Keratinocyte (primary cell): ENCODE data around the gene ADGRG4. TPM values are rescaled to one million over a fixed set of nuclear protein-coding genes. Genes with fewer than 3 reads are reported as not detected.
"Not testable (repeated sequence)": the region's sequence is repeated elsewhere in the genome, so short reads cannot be mapped to it uniquely, and the experiment has no call there.

Experiments used
- DNase-seq: peaks from one replicate; pipeline ENCODE4 v3.0.0-alpha.2; 2011; ENCODE audit warnings: low read depth, missing footprints, low spot score
- FAIRE-seq: peaks from 2 replicates; lab custom pipeline; 2011; peaks lifted over from hg19 to GRCh38; lab: Jason Lieb, UNC
- H2AFZ ChIP-seq: 2 replicates; pipeline ENCODE4 v1.6.0; 2012; ENCODE audit warnings: low read length, control low read depth, inconsistent platforms; ENCODE audit not compliant: control insufficient read depth
- H3K27ac ChIP-seq: 2 replicates; pipeline ENCODE4 v1.5.1; 2011; ENCODE audit warnings: low read length; ENCODE audit not compliant: control insufficient read depth, insufficient read depth
- H3K27me3 ChIP-seq: 3 replicates; pipeline ENCODE4 v1.6.0; 2011; ENCODE audit warnings: low read length; ENCODE audit not compliant: control insufficient read depth, insufficient read depth; ENCODE audit errors: extremely low read depth
- H3K36me3 ChIP-seq, 2 experiments: 2 replicates in 1 of 2; 3 replicates in 1 of 2; pipeline ENCODE4 v1.5.1; 2011; ENCODE audit warnings: low read length in 2 of 2, mild to moderate bottlenecking in 1 of 2; ENCODE audit not compliant: control insufficient read depth in 2 of 2, insufficient read depth in 2 of 2; ENCODE audit errors: extremely low read depth in 1 of 2
- H3K4me1 ChIP-seq: 3 replicates; pipeline ENCODE4 v1.5.1; 2011; ENCODE audit warnings: low read length; ENCODE audit not compliant: control insufficient read depth, insufficient read depth; ENCODE audit errors: extremely low read depth
- H3K4me2 ChIP-seq: 3 replicates; pipeline ENCODE4 v1.6.0; 2011; ENCODE audit warnings: low read depth, low read length; ENCODE audit not compliant: control insufficient read depth, insufficient read depth; ENCODE audit errors: extremely low read depth
- H3K4me3 ChIP-seq, 3 experiments: fragments of 200-600 bp in 1 of 3; sonication (generic) in 1 of 3; 2 replicates in 2 of 3; 3 replicates in 1 of 3; pipeline ENCODE4 v1.5.1; 2011 to 2016; ENCODE audit warnings: low read length in 3 of 3, mild to moderate bottlenecking in 3 of 3, control low read depth in 2 of 3, inconsistent platforms in 1 of 3, low read depth in 1 of 3, mixed read lengths in 1 of 3, mixed run types in 1 of 3, moderate library complexity in 1 of 3; ENCODE audit not compliant: control insufficient read depth in 2 of 3, insufficient read depth in 2 of 3; ENCODE audit errors: extremely low read depth in 1 of 3
- H3K79me2 ChIP-seq: 2 replicates; pipeline ENCODE4 v1.6.0; 2012; ENCODE audit warnings: low read length; ENCODE audit not compliant: control insufficient read depth, insufficient read depth
- H3K9ac ChIP-seq: 3 replicates; pipeline ENCODE4 v1.6.0; 2011; ENCODE audit warnings: low read length; ENCODE audit not compliant: control insufficient read depth, insufficient read depth; ENCODE audit errors: extremely low read depth
- H3K9me1 ChIP-seq: 3 replicates; pipeline ENCODE4 v1.6.0; 2011; ENCODE audit warnings: low read length; ENCODE audit not compliant: control insufficient read depth, insufficient read depth; ENCODE audit errors: extremely low read depth
- H3K9me3 ChIP-seq: 2 replicates; pipeline ENCODE4 v1.5.1; 2012; ENCODE audit warnings: low read depth, low read length; ENCODE audit not compliant: control insufficient read depth
- H4K20me1 ChIP-seq: 3 replicates; pipeline ENCODE4 v1.6.0; 2011; ENCODE audit warnings: low read length; ENCODE audit not compliant: control insufficient read depth, insufficient read depth; ENCODE audit errors: extremely low read depth
- CTCF ChIP-seq, 3 experiments: IDR thresholded peaks in 1 of 3; conservative IDR thresholded peaks in 1 of 3; optimal IDR thresholded peaks in 1 of 3; 2 replicates in 2 of 3; 3 replicates in 1 of 3; pipeline versions ENCODE3 to v1.5.1; 2011; ENCODE audit warnings: low read length in 3 of 3, mild to moderate bottlenecking in 3 of 3, moderate library complexity in 2 of 3, control low read depth in 1 of 3, inconsistent platforms in 1 of 3; ENCODE audit not compliant: insufficient read depth in 2 of 3; ENCODE audit errors: extremely low read depth in 1 of 3
- EZH2 ChIP-seq: IDR thresholded peaks from one replicate; pipeline ENCODE4 v1.6.1; 2012; ENCODE audit warnings: inconsistent platforms, mild to moderate bottlenecking, low read length, moderate library complexity
- dilution Hi-C: fragments of 300-500 bp; cut with MboI; formaldehyde crosslinking; loops from one replicate; pipeline ENCODE4 v1.7.0; 2020; ENCODE audit warnings: low sequenced_read_pairs; ENCODE audit not compliant: extremely low pct_ligation_motif_present
- polyA minus RNA-seq, 3 experiments: library from RNA; depleted of rRNA, polyadenylated mRNA; stranded (reverse); fragments of >200 nt; gene quantifications; 1 replicate in 1 of 3; 2 replicates in 1 of 3; 3 replicates in 1 of 3; pipeline ENCODE4 v1.2.3, GENCODE V29; 2011
- polyA plus RNA-seq, 5 experiments: library from polyadenylated mRNA; depleted of rRNA in 3 of 5; stranded (reverse) in 3 of 5; stranded (forward) in 1 of 5; unstranded in 1 of 5; fragments of >200 nt; gene quantifications; 1 replicate in 1 of 5; 2 replicates in 3 of 5; 3 replicates in 1 of 5; pipeline versions ENCODE4 v1.2.1 to v1.2.3, GENCODE V29; 2011 to 2012; ENCODE audit warnings: missing spikeins in 2 of 5, low read depth in 1 of 5, low replicate concordance in 1 of 5

Gene ADGRG4, protein sequence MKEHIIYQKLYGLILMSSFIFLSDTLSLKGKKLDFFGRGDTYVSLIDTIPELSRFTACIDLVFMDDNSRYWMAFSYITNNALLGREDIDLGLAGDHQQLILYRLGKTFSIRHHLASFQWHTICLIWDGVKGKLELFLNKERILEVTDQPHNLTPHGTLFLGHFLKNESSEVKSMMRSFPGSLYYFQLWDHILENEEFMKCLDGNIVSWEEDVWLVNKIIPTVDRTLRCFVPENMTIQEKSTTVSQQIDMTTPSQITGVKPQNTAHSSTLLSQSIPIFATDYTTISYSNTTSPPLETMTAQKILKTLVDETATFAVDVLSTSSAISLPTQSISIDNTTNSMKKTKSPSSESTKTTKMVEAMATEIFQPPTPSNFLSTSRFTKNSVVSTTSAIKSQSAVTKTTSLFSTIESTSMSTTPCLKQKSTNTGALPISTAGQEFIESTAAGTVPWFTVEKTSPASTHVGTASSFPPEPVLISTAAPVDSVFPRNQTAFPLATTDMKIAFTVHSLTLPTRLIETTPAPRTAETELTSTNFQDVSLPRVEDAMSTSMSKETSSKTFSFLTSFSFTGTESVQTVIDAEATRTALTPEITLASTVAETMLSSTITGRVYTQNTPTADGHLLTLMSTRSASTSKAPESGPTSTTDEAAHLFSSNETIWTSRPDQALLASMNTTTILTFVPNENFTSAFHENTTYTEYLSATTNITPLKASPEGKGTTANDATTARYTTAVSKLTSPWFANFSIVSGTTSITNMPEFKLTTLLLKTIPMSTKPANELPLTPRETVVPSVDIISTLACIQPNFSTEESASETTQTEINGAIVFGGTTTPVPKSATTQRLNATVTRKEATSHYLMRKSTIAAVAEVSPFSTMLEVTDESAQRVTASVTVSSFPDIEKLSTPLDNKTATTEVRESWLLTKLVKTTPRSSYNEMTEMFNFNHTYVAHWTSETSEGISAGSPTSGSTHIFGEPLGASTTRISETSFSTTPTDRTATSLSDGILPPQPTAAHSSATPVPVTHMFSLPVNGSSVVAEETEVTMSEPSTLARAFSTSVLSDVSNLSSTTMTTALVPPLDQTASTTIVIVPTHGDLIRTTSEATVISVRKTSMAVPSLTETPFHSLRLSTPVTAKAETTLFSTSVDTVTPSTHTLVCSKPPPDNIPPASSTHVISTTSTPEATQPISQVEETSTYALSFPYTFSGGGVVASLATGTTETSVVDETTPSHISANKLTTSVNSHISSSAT (N-terminal part only)
- polyA plus RNA-seq (not detected in 3 replicates), polyA minus RNA-seq (not detected in 3 replicates)
- polyA plus RNA-seq (2011; ENCODE audit: low read depth) = not detected
- not detected in 2 replicates for polyA plus RNA-seq (2011; cell fraction: cytosol; rRNA removed)
- not detected in 2 replicates for polyA plus RNA-seq (2011; cell fraction: nucleus; rRNA removed)
- not detected in 2 replicates for polyA plus RNA-seq (2012; ENCODE audit: low replicate concordance)
- not detected for polyA minus RNA-seq (2011; cell fraction: cytosol; rRNA and poly(A)+ RNA removed)
- not detected in 2 replicates for polyA minus RNA-seq (2011; cell fraction: nucleus; rRNA and poly(A)+ RNA removed)

DNA sequence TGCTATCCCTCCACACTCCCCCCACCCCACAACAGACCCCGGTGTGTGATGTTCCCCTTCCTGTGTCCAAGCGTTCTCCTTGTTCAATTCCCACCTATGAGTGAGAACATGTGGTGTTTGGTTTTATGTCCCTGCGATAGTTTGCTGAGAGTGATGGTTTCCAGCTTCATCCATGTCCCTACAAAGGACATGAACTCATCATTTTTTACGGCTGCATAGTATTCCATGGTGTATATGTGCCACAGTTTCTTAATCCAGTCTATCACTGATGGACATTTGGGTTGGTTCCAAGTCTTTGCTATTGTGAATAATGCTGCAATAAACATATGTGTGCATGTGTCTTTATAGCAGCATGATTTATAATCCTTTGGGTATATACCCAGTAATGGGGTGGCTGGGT is at the start of gene ADGRG4:
ADGRG4 (plus strand) TSS at position 243 of the 400 bp plus-strand sequence. CDS start 7,815 bp downstream, outside the sequence.
- H3K36me3 ChIP-seq, H3K9me1 ChIP-seq, H3K4me1 ChIP-seq, FAIRE-seq, H4K20me1 ChIP-seq, H2AFZ ChIP-seq, H3K4me3 ChIP-seq, H3K9ac ChIP-seq, H3K27me3 ChIP-seq, dilution Hi-C loops, DNase-seq, H3K4me2 ChIP-seq, H3K27ac ChIP-seq, H3K79me2 ChIP-seq, H3K9me3 ChIP-seq: not testable (repeated sequence)

- H3K4me3 ChIP-seq = peak within 1 kb of the TSS; percentile 62 to 72 (median 65)
- H2AFZ ChIP-seq = peak within 1 kb of the TSS; percentile 78
- H3K4me2 ChIP-seq = peak within 1 kb of the TSS; percentile 68
- H3K79me2 ChIP-seq = peaks cover 2% of the 10 kb centered on the region
- peak within 1 kb of the TSS; percentile 70 for H3K9ac ChIP-seq
- peaks cover 3% of the 10 kb centered on the region for H3K4me1 ChIP-seq
- H3K9me1 ChIP-seq = no peaks in the 10 kb centered on the region
- H3K9me3 ChIP-seq = no peaks in the 10 kb centered on the region
- H4K20me1 ChIP-seq = no peaks in the 10 kb centered on the region
- TF ChIP-seq EZH2 (no peak), CTCF (optimal IDR thresholded peaks at IDR 0.05 in 1 of 3, IDR thresholded peaks at IDR 0.05 in 1 of 3, conservative IDR thresholded peaks at IDR 0.05 in 1 of 3; ENCODE audit: extremely low read depth in 1 of 3, insufficient read depth in 2 of 3, low read length in 3 of 3) (no peak)
- DNase-seq (no peak), FAIRE-seq (peak; percentile 20)
- dilution Hi-C loops = no loop called here
- H3K27ac ChIP-seq = peak within 1 kb of the TSS; percentile 74
- no peaks in the 10 kb centered on the region for H3K27me3 ChIP-seq
- H3K36me3 ChIP-seq = no peaks in the 10 kb centered on the region
These were observed 49.4 kb upstream of the ADGRG4 start, which contains the start of gene MAP7D3 for GRCh38 chrX:136251041-136251991. TSS of gene MAP7D3 (minus strand) at chrX:136251400. CDS start at chrX:136251358, 42 bp downstream.
